Thyroid gland (tissue), 4 donors: ENCODE data around the gene KLK8. TPM values are rescaled to one million over a fixed set of nuclear protein-coding genes. Genes with fewer than 3 reads are reported as not detected.

ENCODE experiments used
- DNase-seq, 2 donors: peaks; one replicate each; pipeline ENCODE4 v3.0.0-alpha.2; 2019
- H3K27ac ChIP-seq, 3 donors: fragments of 200-600 bp; sonication (generic); 1 replicate in 2 of 3; 2 replicates in 1 of 3; pipeline ENCODE4 v1.5.1; 2016 to 2019; ENCODE audit warnings: mild to moderate bottlenecking in 1 of 3, moderate library complexity in 1 of 3
- H3K27me3 ChIP-seq: fragments of 200-600 bp; sonication (generic); one replicate; pipeline ENCODE4 v1.5.1; 2019
- H3K36me3 ChIP-seq, 2 donors: fragments of 200-600 bp; sonication (generic); one replicate each; pipeline ENCODE4 v1.5.1; 2016 to 2019
- H3K4me1 ChIP-seq, 2 donors: fragments of 200-600 bp; sonication (generic); one replicate each; pipeline ENCODE4 v1.5.1; 2017 to 2019
- H3K4me3 ChIP-seq, 3 donors: fragments of 200-600 bp; sonication (generic); replicated peaks in 1 of 3; 1 replicate in 2 of 3; 2 replicates in 1 of 3; pipeline ENCODE4 v1.5.1; 2016; ENCODE audit warnings: mild to moderate bottlenecking in 1 of 3
- H3K9me3 ChIP-seq: fragments of 200-600 bp; sonication (generic); one replicate; pipeline ENCODE4 v1.5.1; 2017
- CTCF ChIP-seq, 6 experiments: fragments of 200-600 bp in 3 of 6; fragments of 450-650 bp in 3 of 6; sonication (generic) in 3 of 6; IDR thresholded peaks; one replicate each; pipeline ENCODE4 v1.5.1; 2016 to 2019; ENCODE audit warnings: antibody characterized with exemption in 6 of 6, mild to moderate bottlenecking in 2 of 6, inconsistent platforms in 1 of 6, moderate library complexity in 1 of 6
- POLR2A ChIP-seq, 2 donors: fragments of 450-650 bp; IDR thresholded peaks; one replicate each; pipeline ENCODE4 v1.6.1; 2017; ENCODE audit warnings: antibody characterized with exemption in 2 of 2, mild to moderate bottlenecking in 2 of 2, moderate library complexity in 1 of 2
- WGBS, 2 donors: methylation state at CpG; one replicate each; pipeline ENCODE4 v1.1.5; 2017; 5-methylcytosine and 5-hydroxymethylcytosine counted together
- intact Hi-C: fragments of 100-400 bp; cut with DNase I; formaldehyde crosslinking; loops from one replicate; pipeline ENCODE4 v1.15.1; 2023
- total RNA-seq, 4 donors: library from RNA; depleted of rRNA; stranded (reverse); fragments of >200 nt; gene quantifications; one replicate each; pipeline ENCODE4 v1.2.3, GENCODE V29; 2016

Gene KLK8
- total RNA-seq, 4 donors from 2014 or later, result 0.78 TPM; not detected in 3

- Histone ChIP-seq H3K36me3 (no peaks in the 10 kb centered on the region), H3K27ac (no peak overlapping the region), H3K9me3 (no peaks in the 10 kb centered on the region), H3K4me1 (no peaks in the 10 kb centered on the region), H3K27me3 (peaks cover 10% of the 10 kb centered on the region), H3K4me3 (no peak overlapping the region)
- 29 to 42% methylated on average over 9 to 16 of the region's 16 CpGs for WGBS, 2 donors
- TF ChIP-seq CTCF (IDR thresholded peaks at IDR 0.05) (no peak), POLR2A (IDR thresholded peaks at IDR 0.05) (no peak)
- no peak for DNase-seq
- intact Hi-C loops, result no loop called here
Measured at GRCh38 chr19:51000981-51001380, 423 bp downstream of the KLK8 start.

GRCh38 chr19:51000426-51000825 is 978 bp downstream of the KLK8 start:
- no peaks in the 10 kb centered on the region for H3K4me1 ChIP-seq
- TF ChIP-seq CTCF (IDR thresholded peaks at IDR 0.05) (no peak), POLR2A (IDR thresholded peaks at IDR 0.05) (no peak)
- no peaks in the 10 kb centered on the region for H3K9me3 ChIP-seq
- H3K4me3 ChIP-seq, result no peak overlapping the region
- H3K27ac ChIP-seq, result no peak overlapping the region
- H3K36me3 ChIP-seq, result no peaks in the 10 kb centered on the region
- intact Hi-C loops, result no loop called here
- 95 to 96% methylated on average over 9 of the region's 10 CpGs for WGBS, 2 donors
- DNase-seq, result no peak
- H3K27me3 ChIP-seq, result peaks cover 10% of the 10 kb centered on the region

GRCh38 chr19:50998686-50999085 is 2.7 kb downstream of the KLK8 start:
- Histone ChIP-seq H3K27ac (no peak overlapping the region), H3K27me3 (peaks cover 10% of the 10 kb centered on the region), H3K4me3 (no peak overlapping the region), H3K9me3 (no peaks in the 10 kb centered on the region), H3K4me1 (no peaks in the 10 kb centered on the region), H3K36me3 (no peaks in the 10 kb centered on the region)
- WGBS, 2 donors, result 58 to 67% methylated on average over 4 of the region's 4 CpGs
- TF ChIP-seq POLR2A (IDR thresholded peaks at IDR 0.05) (no peak), CTCF (IDR thresholded peaks at IDR 0.05) (no peak)
- intact Hi-C loops, result no loop called here
- DNase-seq, result no peak

GRCh38 chr19:50998061-50998460 is 3.3 kb downstream of the KLK8 start:
- Histone ChIP-seq H3K27me3 (peaks cover 10% of the 10 kb centered on the region), H3K4me1 (no peaks in the 10 kb centered on the region), H3K27ac (no peak overlapping the region), H3K36me3 (no peaks in the 10 kb centered on the region), H3K9me3 (no peaks in the 10 kb centered on the region), H3K4me3 (no peak overlapping the region)
- TF ChIP-seq POLR2A (IDR thresholded peaks at IDR 0.05), result no peak
- no peak for TF ChIP-seq CTCF (IDR thresholded peaks at IDR 0.05)
- WGBS, 2 donors, result 71 to 77% methylated on average over 5 of the region's 5 CpGs
- intact Hi-C loops, result no loop called here
- DNase-seq, result no peak

- no peak for TF ChIP-seq POLR2A (IDR thresholded peaks at IDR 0.05)
- no peak for TF ChIP-seq CTCF (IDR thresholded peaks at IDR 0.05)
- Histone ChIP-seq H3K27me3 (no peaks in the 10 kb centered on the region), H3K27ac (no peak overlapping the region), H3K9me3 (no peaks in the 10 kb centered on the region), H3K4me1 (no peaks in the 10 kb centered on the region), H3K36me3 (no peaks in the 10 kb centered on the region), H3K4me3 (no peak overlapping the region)
- no peak for DNase-seq
- intact Hi-C loops, result no loop called here
- WGBS, 2 donors, result 81 to 88% methylated on average over 2 of the region's 2 CpGs
Measured at GRCh38 chr19:50994129-50994528, 7.3 kb downstream of the KLK8 start.
